ENCODE measurements around the gene SLC13A2. TPM values are rescaled to one million over a fixed set of nuclear protein-coding genes. Genes with fewer than 3 reads are reported as not detected.
A peak's percentile ranks its signal among the peaks of the same experiment; 100 is the strongest.

The SLC13A2 gene
- total RNA-seq, 1 experiment from 2014 or later = not detected

GRCh38 chr17:28524476-28525424 lies 51.3 kb downstream of the SLC13A2 start:
- Histone ChIP-seq H4K91ac (ENCODE audit: insufficient read length, low read depth, low read length) (no peak overlapping the region), H3K14ac (ENCODE audit: insufficient read depth, low read length) (no peak overlapping the region), H2BK15ac (ENCODE audit: low read depth, low read length) (no peak overlapping the region), H3K27me3 (ENCODE audit: insufficient read depth, low read length) (no peaks in the 10 kb centered on the region), H3K18ac (ENCODE audit: insufficient read length, low read depth, low read length) (no peak overlapping the region), H3K23me2 (ENCODE audit: insufficient read length, low read depth, low read length, poor library complexity, severe bottlenecking) (no peaks in the 10 kb centered on the region), H2BK120ac (ENCODE audit: low read depth, low read length, poor library complexity, severe bottlenecking) (no peak overlapping the region), H3K4ac (ENCODE audit: low read depth, low read length) (no peak overlapping the region), H3K9ac (ENCODE audit: extremely low read depth, insufficient read length, low read length) (no peak overlapping the region), H3K27ac (ENCODE audit: insufficient read length, low read depth, low read length) (no peak overlapping the region), H2AFZ (ENCODE audit: low read length) (no peak overlapping the region), H3K79me2 (ENCODE audit: insufficient read depth, low read length) (no peaks in the 10 kb centered on the region), H2BK12ac (ENCODE audit: insufficient read length, low read depth, low read length) (no peak overlapping the region), H3K4me1 (ENCODE audit: insufficient read depth, low read length) (no peaks in the 10 kb centered on the region), H3K4me2 (ENCODE audit: insufficient read depth, insufficient read length, low read length) (no peak overlapping the region), H2BK20ac (ENCODE audit: low read depth, low read length, poor library complexity, severe bottlenecking) (no peak overlapping the region), H2BK5ac (ENCODE audit: insufficient read length, low read length) (no peak overlapping the region), H3K9me3 (ENCODE audit: control insufficient read depth, low read depth, low read length) (no peaks in the 10 kb centered on the region), H4K20me1 (ENCODE audit: control insufficient read depth, insufficient read depth, insufficient read length) (no peaks in the 10 kb centered on the region), H3T11ph (ENCODE audit: low read length) (no peak overlapping the region), H4K5ac (ENCODE audit: insufficient read length, low read depth, low read length) (no peak overlapping the region), H3K79me1 (ENCODE audit: insufficient read depth, low read depth, low read length, poor library complexity, severe bottlenecking) (no peaks in the 10 kb centered on the region), H4K8ac (replicated peaks; ENCODE audit: insufficient read length, low read depth, low read length) (no peak overlapping the region), H3K23ac (ENCODE audit: insufficient read length, low read depth, low read length) (no peak overlapping the region), H2AK5ac (ENCODE audit: insufficient read length, low read length) (no peak overlapping the region), H3K56ac (ENCODE audit: insufficient read length, low read depth, low read length) (no peak overlapping the region)
- H3K4me1 Mint-ChIP-seq = peaks cover 5 to 23% of the 10 kb centered on the region in 2 experiments
- WGBS (ENCODE audit: extremely low coverage, insufficient read length, low lambda C conversion rate) = no CpG with 5 or more reads among the region's 25 CpGs
- no peaks in the 10 kb centered on the region for H3K9me3 Mint-ChIP-seq
- no peak for TF ChIP-seq CTCF (conservative IDR thresholded peaks at IDR 0.05)
- no peak overlapping the region; a peak in 1 of 7 replicates for H3K27ac Mint-ChIP-seq
- DNase-seq = no peak
- peak overlapping the region in 1 of 2 experiments; percentile 41; a peak in 1 of 5 replicates for H3K4me3 Mint-ChIP-seq
- no peaks in the 10 kb centered on the region for H3K36me3 Mint-ChIP-seq (ENCODE audit: insufficient read depth in 1 of 3, low read depth in 3 of 3)
- peaks cover 2% of the 10 kb centered on the region for H3K27me3 Mint-ChIP-seq (ENCODE audit: low read depth)
